ENCODE results near the gene CAMTA1.

DNA sequence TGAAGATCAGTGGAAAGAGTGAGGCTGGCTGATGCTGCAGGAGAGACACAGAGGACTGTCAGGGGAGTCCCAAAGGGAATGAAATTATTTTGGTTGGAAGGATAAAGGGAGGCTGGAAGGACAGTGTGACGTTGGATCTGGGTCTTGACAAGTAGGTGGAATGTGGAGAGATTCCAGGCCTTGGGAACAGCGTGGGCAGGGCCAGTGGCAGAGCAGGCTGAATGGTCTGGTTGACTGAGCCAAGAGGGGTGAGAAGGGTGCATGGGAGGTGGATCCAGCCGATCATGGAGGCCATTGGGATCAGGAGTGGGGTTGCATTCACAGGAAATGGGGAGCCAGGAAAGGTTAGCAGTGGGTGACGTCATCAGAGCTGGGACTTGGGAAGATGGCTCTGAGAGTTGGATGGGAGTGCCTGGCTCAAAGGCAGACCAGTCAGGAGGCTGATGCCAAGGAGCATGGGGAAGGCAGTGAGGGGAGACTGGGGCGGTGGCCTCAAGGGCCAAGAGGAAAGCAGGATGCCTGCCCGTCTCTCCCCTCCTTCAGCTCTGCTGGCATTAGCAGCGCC is 839.6 kb downstream of the CAMTA1 start:
- TF ChIP-seq CTCF (conservative IDR thresholded peaks at IDR 0.05; ENCODE audit: low read length) (no peak), EZH2phosphoT487 (IDR thresholded peaks at IDR 0.05; ENCODE audit: borderline replicate concordance, low read depth, low read length) (no peak)
